AG04449 (cell line): ENCODE results near the gene ZNF511.

ENCODE experiments used
- CTCF ChIA-PET: fragments of 350-600 bp; formaldehyde crosslinking; extraction: SDS; loops from one replicate; lab custom pipeline; 2021; ENCODE audit warnings: antibody characterized with exemption; lab: Yijun Ruan, JAX
- POLR2A ChIA-PET: fragments of 400-600, 350-600 bp; formaldehyde crosslinking; extraction: SDS; loops from one replicate; lab custom pipeline; 2020; ENCODE audit warnings: antibody characterized with exemption, inconsistent platforms; lab: Yijun Ruan, JAX
- DNase-seq: peaks from one replicate; pipeline ENCODE4 v3.0.0-alpha.2; 2010; ENCODE audit warnings: low read depth, low spot score
- H3K4me3 ChIP-seq: 2 replicates; pipeline ENCODE4 v1.5.1; 2011; ENCODE audit warnings: low read depth, mild to moderate bottlenecking, control low read depth, low read length
- TF ChIP-seq, protein P1 (sequence below): IDR thresholded peaks from one replicate; pipeline ENCODE4 v1.5.1; 2011; ENCODE audit warnings: mild to moderate bottlenecking, moderate library complexity, low read length, control low read depth, inconsistent platforms; ENCODE audit not compliant: insufficient read depth; ENCODE audit errors: missing control alignments

The ZNF511 gene

DNA sequence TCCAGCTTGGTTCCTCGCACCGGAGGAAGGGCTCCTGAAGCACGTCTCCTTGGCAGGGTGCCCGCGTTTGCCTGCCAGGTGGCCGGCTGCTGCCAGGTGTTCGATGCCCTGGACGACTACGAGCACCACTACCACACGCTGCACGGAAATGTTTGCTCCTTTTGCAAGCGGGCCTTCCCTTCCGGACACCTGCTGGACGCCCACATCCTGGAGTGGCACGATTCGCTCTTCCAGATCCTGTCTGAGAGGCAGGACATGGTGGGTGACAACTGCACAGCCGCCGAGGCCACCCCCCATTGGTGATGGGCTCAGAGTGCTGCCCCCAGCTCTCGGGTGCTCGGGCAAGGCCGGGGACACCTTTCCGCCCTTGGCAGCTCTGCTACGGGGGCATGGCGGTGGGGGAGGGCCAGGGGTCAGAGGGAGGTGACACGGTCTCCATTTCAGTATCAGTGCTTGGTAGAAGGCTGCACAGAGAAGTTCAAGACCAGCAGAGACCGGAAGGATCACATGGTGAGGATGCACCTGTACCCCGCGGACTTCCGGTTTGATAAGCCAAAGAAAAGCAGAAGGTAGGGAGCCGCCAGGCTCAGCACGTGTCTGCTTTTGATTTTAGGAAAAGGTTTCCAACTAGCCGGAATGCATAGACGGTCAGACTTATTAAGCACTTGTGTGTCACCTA lies 1.1 kb downstream of the ZNF511 start:
- CTCF ChIA-PET, result interaction anchor here (0.9 to 2.2 kb wide), 4 partner anchors 9 to 408 kb away, joined by 3 to 10 read pairs (median 6); no protein-coding TSS in a partner anchor
- no peak overlapping the region for H3K4me3 ChIP-seq

DNA sequence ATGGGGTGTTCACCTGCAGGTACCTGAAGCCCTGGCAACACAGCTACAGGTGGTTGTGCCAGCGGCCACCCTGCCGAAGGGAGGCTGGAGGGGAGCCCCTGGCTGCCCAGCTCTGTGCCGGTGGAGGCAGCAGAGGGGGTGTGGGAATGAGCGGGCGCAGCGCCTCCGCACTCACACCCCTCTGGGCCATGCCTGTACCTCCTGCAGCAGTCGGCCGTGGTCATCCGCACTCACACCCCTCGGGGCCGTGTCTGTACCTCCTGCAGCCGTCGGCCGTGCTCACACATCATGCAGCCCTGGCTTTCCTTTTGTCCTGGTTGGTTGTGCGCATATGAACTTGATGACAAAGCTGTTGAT lies 1.7 kb downstream of the ZNF511 start:
- DNase-seq, result no peak
- H3K4me3 ChIP-seq, result no peak overlapping the region
- ChIA-PET CTCF (interaction anchor here (0.9 to 2.2 kb wide), 5 partner anchors 9 to 408 kb away, joined by 3 to 10 read pairs (median 4); no protein-coding TSS in a partner anchor), POLR2A (no interaction called here)
- TF ChIP-seq, protein P1, sequence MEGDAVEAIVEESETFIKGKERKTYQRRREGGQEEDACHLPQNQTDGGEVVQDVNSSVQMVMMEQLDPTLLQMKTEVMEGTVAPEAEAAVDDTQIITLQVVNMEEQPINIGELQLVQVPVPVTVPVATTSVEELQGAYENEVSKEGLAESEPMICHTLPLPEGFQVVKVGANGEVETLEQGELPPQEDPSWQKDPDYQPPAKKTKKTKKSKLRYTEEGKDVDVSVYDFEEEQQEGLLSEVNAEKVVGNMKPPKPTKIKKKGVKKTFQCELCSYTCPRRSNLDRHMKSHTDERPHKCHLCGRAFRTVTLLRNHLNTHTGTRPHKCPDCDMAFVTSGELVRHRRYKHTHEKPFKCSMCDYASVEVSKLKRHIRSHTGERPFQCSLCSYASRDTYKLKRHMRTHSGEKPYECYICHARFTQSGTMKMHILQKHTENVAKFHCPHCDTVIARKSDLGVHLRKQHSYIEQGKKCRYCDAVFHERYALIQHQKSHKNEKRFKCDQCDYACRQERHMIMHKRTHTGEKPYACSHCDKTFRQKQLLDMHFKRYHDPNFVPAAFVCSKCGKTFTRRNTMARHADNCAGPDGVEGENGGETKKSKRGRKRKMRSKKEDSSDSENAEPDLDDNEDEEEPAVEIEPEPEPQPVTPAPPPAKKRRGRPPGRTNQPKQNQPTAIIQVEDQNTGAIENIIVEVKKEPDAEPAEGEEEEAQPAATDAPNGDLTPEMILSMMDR, result no peak

More for the DNA sequence above, 1.1 kb downstream of the ZNF511 start:
- POLR2A ChIA-PET, result no interaction called here
- DNase-seq, result no peak
- TF ChIP-seq, protein P1, result no peak

DNA sequence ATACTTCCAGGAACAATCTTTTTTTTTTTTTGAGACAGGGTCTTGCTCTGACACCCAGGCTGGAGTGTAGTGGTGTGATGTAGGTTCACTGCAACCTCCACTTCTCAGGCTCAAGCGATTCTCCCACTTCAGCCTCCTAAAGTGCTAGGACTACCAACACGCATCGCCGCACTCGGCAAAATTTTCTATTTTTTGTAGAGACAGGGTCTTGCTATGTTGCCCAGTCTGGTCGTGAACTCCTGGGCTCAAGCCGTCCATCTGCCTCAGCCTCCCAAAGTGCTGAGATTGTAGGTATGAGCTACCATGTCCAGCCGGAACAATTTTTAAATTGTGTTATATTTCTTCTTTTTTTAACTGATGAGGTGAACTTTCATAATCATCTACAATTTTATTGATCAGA lies 2.1 kb downstream of the ZNF511 start:
- TF ChIP-seq, protein P1, result no peak
- POLR2A ChIA-PET, result no interaction called here
- no peak overlapping the region for H3K4me3 ChIP-seq
- CTCF ChIA-PET, result interaction anchor here (0.9 to 2.2 kb wide), 6 partner anchors 8 to 409 kb away, joined by 3 to 10 read pairs (median 4); no protein-coding TSS in a partner anchor
- no peak for DNase-seq

DNA sequence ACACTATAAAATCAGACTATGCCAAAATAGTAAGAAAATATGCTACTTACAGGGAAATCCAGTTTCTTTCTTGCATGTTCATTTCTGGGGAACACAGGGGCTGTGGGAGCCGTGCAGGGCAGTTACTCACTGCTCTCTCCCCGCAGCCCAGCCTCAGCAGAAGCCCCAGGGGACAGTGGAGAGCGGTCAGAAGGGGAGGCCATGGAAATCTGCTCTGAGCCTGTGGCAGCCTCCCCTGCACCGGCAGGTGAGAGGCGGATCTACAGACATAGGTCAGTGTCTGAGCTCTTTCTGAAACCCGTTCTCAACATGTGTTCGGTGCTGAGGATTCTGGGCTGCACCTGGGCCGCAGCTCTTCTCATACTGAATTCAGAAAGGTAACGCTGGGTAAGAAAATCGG lies 2.9 kb downstream of the ZNF511 start:
- POLR2A ChIA-PET, result no interaction called here
- no peak for DNase-seq
- no peak overlapping the region for H3K4me3 ChIP-seq
- CTCF ChIA-PET, result interaction anchor here (0.9 to 1.1 kb wide), 3 partner anchors 18 to 298 kb away, joined by 3 read pairs; no protein-coding TSS in a partner anchor
- TF ChIP-seq, protein P1, result no peak

DNA sequence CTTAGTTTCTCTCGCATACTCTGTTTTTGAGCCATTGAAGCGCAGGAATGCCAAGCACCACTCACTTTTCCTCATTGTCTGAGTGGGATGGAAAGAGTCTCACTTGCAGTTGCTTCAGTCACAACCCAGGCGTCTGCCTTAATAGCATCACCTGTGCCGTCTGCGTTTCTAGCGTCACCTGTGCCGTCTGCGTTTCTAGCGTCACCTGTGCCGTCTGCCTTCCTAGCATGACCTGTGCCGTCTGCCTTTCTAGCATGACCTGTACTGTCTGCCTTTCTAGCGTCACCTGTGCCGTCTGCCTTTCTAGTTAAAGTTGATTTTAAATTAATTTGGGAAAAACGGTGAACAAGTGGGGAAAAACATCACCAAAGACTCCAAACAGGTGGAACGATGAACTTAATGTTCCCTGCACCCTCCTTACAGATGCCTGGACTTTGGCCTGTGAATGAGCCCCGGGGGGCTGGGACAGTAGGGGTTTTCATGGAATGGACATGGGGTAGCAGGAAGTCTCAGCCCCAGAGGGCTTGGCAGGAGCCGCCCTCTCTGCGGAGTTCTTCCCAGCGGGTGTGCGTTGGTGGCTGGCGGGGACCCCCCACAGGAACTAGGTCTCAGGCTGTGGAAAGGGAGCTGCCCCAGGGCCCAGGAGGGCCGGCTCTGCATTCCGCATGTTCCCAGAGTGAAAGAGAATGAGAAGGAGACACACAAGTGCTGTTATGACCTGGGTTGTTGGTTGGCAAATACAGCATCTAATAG lies 3.5 kb downstream of the ZNF511 start:
- ChIA-PET POLR2A (no interaction called here), CTCF (interaction anchor here (1.1 to 4.2 kb wide), 2 partner anchors 16 to 17 kb away, joined by 3 to 35 read pairs; no protein-coding TSS in a partner anchor)
- TF ChIP-seq, protein P1, result no peak

DNA sequence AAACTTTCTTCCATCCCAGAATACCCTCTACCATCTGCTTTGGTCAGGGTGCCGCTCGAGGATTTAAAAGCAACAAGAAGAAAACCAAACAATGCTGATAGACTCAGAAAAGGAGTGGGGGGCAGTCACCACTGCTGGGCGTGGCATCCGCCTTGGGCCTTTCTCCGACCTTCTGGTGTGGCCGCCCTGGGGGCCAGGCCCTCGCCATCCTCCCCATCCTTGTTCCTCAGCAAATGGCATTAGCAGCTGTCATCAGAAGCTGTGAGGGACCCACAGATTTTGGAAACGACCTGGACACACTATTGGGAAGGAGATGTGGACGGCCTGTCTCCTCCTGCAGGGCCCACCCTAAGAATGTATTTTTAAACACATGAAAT lies 4.0 kb downstream of the ZNF511 start:
- no peak overlapping the region for H3K4me3 ChIP-seq
- no peak for DNase-seq
- POLR2A ChIA-PET, result no interaction called here
- TF ChIP-seq, protein P1, result no peak
- CTCF ChIA-PET, result interaction anchor here (4.2 kb wide), 1 partner anchor 16 kb away, joined by 35 read pairs; no protein-coding TSS in a partner anchor

More for the DNA sequence above, 3.5 kb downstream of the ZNF511 start:
- H3K4me3 ChIP-seq, result no peak overlapping the region
- DNase-seq, result no peak
